GM12874 (cell line): Measurements from ENCODE around the gene ACIN1.

Source experiments
- TF ChIP-seq, protein P1 (sequence below): IDR thresholded peaks from 2 replicates; pipeline ENCODE4 v1.5.1; 2011; ENCODE audit warnings: low read depth, mild to moderate bottlenecking, control low read depth, low read length, moderate library complexity; ENCODE audit not compliant: insufficient read depth

ACIN1 gene

DNA sequence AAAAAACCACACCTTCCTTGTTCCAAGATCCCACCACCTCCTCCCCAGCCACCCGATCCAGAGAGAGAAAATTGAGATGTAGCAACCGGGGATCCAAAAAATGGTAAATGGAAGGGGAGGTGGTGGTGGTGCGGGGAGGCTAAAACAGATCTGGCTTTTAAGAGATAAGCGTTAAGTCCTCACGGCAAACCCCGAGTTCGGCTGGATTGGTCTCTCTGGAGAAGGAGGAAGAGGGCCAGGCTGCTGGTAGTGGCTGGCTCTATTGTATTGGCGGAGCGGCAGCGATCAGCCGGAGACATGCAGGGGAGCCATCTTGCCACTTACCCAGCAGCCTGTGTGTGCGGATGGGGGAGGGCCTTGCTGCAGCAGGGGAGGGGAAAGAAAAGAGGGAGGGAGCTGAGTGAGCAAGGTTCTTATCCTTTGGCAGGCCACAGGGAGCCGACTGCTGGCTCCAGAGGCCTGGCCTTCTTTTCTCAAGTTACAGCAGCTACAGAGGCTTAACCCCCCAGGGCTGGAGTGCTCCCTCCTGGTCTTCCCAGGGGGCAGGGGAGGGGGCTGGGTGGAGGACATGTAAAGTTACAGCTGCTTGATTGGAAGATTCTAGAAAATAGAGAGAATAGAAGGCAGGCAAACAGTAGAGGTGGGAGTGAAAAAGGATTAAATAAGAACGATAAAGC, 23.6 kb downstream of the ACIN1 start:
- TF ChIP-seq, protein P1, sequence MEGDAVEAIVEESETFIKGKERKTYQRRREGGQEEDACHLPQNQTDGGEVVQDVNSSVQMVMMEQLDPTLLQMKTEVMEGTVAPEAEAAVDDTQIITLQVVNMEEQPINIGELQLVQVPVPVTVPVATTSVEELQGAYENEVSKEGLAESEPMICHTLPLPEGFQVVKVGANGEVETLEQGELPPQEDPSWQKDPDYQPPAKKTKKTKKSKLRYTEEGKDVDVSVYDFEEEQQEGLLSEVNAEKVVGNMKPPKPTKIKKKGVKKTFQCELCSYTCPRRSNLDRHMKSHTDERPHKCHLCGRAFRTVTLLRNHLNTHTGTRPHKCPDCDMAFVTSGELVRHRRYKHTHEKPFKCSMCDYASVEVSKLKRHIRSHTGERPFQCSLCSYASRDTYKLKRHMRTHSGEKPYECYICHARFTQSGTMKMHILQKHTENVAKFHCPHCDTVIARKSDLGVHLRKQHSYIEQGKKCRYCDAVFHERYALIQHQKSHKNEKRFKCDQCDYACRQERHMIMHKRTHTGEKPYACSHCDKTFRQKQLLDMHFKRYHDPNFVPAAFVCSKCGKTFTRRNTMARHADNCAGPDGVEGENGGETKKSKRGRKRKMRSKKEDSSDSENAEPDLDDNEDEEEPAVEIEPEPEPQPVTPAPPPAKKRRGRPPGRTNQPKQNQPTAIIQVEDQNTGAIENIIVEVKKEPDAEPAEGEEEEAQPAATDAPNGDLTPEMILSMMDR, result no peak

DNA sequence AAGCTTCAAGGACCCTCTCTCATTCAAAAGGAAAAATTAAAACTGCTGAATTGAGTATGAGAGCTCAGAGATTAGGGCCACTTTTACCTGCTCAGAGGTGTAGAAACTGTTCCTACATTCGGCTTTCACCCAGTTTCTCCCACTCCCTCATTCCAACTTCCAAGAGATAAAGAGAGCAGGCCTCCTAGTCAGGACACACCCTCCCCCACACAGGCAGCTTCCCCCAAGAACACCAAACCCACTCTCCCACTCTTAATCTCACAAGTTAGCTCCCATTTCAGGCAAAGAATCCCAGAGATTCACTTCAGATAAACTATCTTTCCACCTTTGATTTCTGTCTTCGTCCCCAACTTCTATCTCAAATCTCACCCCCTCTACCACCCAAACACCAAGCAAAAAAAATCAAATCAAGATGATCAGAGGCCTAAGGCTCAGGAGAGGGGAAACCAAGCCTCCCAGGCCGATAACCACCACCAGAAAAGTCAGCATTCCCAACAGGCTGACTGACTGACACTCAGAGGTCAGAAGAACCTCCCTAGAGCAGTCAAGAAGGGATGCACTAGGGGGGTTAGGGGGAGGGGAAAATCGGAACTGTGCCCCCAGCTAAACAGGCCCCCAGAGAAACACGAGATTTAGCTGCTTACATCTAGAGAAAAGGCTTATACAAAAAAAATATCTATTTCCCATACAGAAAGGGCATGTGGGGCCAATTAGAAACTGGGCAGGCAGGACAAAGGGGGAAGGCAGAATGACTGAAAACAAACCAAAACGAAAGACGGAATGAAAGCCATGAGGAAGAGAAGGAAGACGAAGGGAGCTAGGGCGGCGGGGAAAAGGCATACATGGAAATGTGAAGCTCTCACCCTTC, 24.4 kb downstream of the ACIN1 start:
- TF ChIP-seq, protein P1, result no peak

DNA sequence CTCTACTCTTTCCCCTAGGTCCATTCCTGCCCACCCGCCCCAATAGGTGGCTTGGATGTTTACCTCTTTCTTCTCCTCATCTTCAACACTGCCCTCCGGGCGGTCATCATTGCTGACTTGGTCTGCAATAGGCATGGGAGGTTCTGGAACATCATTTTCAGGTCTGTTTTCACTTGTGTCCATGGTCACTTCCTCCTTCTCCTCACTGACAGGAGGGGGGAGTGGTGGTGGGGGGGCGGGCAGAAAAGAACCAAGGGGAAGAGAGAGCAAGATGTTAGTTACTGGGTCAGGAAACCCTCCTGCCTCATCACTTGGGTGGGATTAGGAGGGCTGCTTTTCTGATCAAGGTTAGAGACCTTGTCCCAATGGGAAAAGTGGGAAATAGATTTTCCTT, 25.5 kb downstream of the ACIN1 start:
- TF ChIP-seq, protein P1, result no peak

DNA sequence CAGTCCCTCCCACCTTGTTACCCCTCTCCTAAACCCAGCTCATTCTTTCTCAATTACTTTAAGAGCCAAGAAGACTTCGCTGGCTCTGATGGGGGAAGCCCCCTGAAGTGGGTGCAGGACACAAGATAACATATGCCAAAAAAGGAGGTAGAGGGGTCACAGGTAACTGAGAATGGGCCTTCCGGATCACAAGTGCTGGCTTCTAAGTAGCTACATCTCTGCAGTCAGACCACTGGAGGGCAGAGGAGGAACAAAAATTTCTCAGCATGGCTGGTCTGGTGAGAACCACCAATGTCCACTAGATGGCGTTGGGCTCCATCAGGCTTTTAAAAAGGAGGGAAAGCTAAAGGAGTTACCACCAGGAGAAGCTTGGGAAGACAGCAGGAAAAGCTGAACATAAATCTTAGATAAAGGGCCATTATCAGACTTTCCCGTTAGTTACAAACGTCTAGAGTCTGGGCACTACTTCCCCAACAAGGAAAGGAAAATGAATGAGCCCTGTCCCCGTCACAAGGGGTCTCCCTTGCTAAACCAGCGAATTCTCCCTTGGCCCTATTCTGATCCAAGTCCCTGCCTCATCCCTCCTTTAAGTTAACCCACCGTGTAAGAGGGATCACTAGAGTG, 26.0 kb downstream of the ACIN1 start:
- TF ChIP-seq, protein P1, result peak; percentile 96

DNA sequence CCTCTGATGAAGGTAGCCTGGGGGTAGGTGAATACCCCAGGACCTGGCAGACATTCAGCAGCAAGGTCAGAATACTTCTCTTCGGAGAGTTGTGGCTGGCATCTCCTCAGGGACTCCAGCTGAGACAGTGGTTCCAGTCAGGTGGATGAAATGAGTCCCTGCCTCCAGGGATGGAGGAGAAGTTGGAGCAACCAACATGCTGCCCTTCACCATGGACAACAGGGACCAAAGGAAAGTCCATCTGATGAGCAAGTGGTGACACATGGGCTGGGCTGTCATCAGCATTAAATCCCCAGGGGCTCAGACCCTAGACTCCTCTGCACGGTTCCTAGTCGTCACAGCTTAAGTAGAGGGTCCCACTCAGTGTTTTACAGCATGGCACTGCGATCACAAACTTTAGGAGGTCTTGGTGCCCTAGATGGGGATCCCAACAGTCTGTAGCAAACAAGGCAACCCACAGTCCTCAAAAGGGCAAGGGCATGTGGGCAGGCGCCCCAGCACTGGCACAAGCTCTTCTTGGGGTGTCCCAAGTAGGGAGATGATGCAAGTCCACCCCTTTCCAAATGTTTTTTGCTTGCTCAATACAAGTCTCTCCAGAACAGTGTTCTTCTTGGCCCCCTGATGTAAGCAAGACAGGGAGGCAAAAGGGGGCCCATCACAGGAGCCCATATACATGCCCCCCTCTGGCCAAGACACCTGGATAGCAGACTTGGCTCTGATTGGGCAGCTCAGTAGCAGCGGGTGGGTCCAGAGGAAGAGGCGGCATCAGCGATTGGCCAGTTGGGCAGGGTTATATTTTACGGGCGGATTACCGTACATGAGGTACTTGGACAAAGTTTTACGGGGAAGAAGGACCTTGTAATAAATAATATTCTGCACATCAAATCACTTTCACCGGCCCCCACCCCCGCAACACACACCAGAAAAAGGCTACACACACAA, 26.8 kb downstream of the ACIN1 start:
- TF ChIP-seq, protein P1, result no peak

DNA sequence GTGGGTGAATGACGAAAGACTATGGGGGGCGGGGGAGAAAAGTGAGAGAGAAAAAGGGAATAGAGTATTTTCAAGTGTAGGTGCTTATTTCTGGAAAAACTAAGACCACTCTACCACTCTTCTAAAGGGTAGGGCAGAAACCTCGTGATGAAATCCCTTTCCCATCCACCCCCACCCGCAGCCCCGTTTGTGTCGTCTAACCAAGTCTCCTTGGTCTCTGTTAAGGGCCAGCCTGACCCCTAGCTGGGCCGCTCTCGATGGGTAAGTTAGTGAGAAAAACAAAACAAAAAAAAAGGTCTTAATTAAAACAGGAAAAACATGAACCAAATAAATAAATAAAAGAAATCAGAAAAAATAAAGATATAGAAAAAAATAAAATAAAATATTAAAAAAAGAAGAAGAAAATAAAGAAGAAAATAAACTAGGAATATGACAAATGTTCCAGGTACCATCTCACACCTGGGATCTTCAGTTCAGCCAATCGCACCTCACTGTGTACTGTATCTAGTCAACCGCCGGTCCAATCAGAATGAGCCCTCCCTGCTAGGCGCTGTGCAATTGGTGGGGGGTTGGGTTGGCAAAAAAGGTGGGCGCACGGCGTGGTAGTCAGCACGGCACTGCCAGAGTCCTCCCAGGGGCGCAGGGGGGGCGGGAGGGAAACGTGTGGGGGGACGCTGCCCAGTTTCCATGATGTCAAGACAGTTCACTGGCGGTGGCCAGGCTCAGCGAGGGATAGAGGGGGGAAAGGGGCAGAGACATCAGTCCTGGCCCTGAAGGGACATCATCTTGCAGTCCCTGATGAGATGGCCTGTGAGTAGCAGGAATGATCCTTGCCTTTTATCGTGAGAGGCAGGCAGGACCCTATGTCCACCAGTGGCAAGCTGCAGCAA, 27.8 kb downstream of the ACIN1 start:
- TF ChIP-seq, protein P1, result no peak
